ENCODE results near the gene MUC12. TPM values are rescaled to one million over a fixed set of nuclear protein-coding genes. Genes with fewer than 3 reads are reported as not detected.
"Not testable (repeated sequence)": the region's sequence is repeated elsewhere in the genome, so short reads cannot be mapped to it uniquely, and the experiment has no call there.

Gene MUC12
- total RNA-seq, 1 experiment from 2014 or later = 3.8 TPM

DNA sequence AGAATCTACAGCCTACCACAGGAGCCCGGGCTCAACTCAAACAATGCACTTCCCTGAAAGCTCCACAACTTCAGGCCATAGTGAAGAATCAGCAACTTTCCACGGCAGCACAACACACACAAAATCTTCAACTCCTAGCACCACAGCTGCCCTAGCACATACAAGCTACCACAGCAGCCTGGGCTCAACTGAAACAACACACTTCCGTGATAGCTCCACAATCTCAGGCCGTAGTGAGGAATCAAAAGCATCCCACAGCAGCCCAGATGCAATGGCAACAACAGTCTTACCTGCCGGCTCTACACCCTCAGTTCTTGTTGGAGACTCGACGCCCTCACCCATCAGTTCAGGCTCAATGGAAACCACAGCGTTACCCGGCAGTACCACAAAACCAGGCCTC is 22.3 kb downstream of the MUC12 start:
- DNase-seq = no peak
- no peak overlapping the region for H3K4me3 ChIP-seq
- H3K27ac ChIP-seq = no peak overlapping the region
- H2AFZ ChIP-seq = no peak overlapping the region
- H4K20me1 ChIP-seq (ENCODE audit: insufficient read depth) = no peaks in the 10 kb centered on the region
- no peak overlapping the region for H3K4me2 ChIP-seq
- no peaks in the 10 kb centered on the region for H3K4me1 ChIP-seq (replicated peaks; ENCODE audit: insufficient read depth)
- no peaks in the 10 kb centered on the region for H3F3A ChIP-seq (ENCODE audit: insufficient read depth, low read depth)
- no TSS peak for BruUV-seq (replicated peaks)
- CTCF ChIA-PET = no interaction called here
- no peaks in the 10 kb centered on the region for H3K79me2 ChIP-seq (ENCODE audit: low read depth)
- no peaks in the 10 kb centered on the region for H3K9me3 ChIP-seq (ENCODE audit: insufficient read depth, low read depth)
- POLR2A ChIA-PET (ENCODE audit: unreplicated experiment) = no interaction called here
- peaks cover 39% of the 10 kb centered on the region for H3K27me3 ChIP-seq (ENCODE audit: insufficient read depth, low read depth)
- no peaks in the 10 kb centered on the region for H3K36me3 ChIP-seq (ENCODE audit: low read depth)
- TF ChIP-seq, protein P1, sequence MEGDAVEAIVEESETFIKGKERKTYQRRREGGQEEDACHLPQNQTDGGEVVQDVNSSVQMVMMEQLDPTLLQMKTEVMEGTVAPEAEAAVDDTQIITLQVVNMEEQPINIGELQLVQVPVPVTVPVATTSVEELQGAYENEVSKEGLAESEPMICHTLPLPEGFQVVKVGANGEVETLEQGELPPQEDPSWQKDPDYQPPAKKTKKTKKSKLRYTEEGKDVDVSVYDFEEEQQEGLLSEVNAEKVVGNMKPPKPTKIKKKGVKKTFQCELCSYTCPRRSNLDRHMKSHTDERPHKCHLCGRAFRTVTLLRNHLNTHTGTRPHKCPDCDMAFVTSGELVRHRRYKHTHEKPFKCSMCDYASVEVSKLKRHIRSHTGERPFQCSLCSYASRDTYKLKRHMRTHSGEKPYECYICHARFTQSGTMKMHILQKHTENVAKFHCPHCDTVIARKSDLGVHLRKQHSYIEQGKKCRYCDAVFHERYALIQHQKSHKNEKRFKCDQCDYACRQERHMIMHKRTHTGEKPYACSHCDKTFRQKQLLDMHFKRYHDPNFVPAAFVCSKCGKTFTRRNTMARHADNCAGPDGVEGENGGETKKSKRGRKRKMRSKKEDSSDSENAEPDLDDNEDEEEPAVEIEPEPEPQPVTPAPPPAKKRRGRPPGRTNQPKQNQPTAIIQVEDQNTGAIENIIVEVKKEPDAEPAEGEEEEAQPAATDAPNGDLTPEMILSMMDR (conservative IDR thresholded peaks at IDR 0.05) = no peak
- no peak for TF ChIP-seq EZH2 (IDR thresholded peaks at IDR 0.05; ENCODE audit: low read depth)
- intact Hi-C loops (cut with micrococcal nuclease; ENCODE audit: unreplicated experiment) = no loop called here
- H3K9me2 ChIP-seq (ENCODE audit: insufficient read depth) = no peaks in the 10 kb centered on the region

DNA sequence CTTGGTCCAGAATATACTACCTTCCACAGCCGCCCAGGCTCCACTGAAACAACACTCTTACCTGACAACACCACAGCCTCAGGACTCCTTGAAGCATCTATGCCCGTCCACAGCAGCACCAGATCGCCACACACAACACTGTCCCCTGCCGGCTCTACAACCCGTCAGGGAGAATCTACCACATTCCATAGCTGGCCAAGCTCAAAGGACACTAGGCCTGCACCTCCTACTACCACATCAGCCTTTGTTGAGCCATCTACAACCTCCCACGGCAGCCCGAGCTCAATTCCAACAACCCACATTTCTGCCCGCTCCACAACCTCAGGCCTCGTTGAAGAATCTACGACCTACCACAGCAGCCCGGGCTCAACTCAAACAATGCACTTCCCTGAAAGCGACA is 22.9 kb downstream of the MUC12 start:
- H3K27ac ChIP-seq; H3K36me3 ChIP-seq (ENCODE audit: low read depth); H3K4me2 ChIP-seq; H2AFZ ChIP-seq; BruUV-seq (replicated peaks); DNase-seq; H3K79me2 ChIP-seq (ENCODE audit: low read depth); POLR2A ChIA-PET (ENCODE audit: unreplicated experiment); H3F3A ChIP-seq (ENCODE audit: insufficient read depth, low read depth); H3K4me3 ChIP-seq; intact Hi-C loops (cut with micrococcal nuclease; ENCODE audit: unreplicated experiment); H3K9me2 ChIP-seq (ENCODE audit: insufficient read depth); H3K4me1 ChIP-seq (replicated peaks; ENCODE audit: insufficient read depth); H3K9me3 ChIP-seq (ENCODE audit: insufficient read depth, low read depth); H4K20me1 ChIP-seq (ENCODE audit: insufficient read depth); CTCF ChIA-PET: not testable (repeated sequence)
- peaks cover 39% of the 10 kb centered on the region for H3K27me3 ChIP-seq (ENCODE audit: insufficient read depth, low read depth)

DNA sequence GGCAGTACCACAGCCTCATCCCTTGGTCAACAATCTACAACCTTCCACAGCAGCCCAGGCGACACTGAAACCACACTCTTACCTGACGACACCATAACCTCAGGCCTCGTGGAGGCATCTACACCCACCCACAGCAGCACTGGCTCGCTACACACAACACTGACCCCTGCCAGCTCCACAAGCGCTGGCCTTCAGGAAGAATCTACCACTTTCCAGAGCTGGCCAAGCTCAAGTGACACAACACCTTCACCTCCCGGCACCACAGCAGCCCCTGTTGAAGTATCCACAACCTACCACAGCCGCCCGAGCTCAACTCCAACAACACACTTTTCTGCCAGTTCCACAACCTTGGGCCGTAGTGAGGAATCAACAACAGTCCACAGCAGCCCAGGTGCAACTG is 25.3 kb downstream of the MUC12 start:
- CTCF ChIA-PET; POLR2A ChIA-PET (ENCODE audit: unreplicated experiment); H2AFZ ChIP-seq; BruUV-seq (replicated peaks); H3K36me3 ChIP-seq (ENCODE audit: low read depth); H3K4me1 ChIP-seq (replicated peaks; ENCODE audit: insufficient read depth); H3K9me2 ChIP-seq (ENCODE audit: insufficient read depth); H4K20me1 ChIP-seq (ENCODE audit: insufficient read depth); H3K9me3 ChIP-seq (ENCODE audit: insufficient read depth, low read depth); H3K4me3 ChIP-seq; DNase-seq; H3F3A ChIP-seq (ENCODE audit: insufficient read depth, low read depth); H3K27ac ChIP-seq; intact Hi-C loops (cut with micrococcal nuclease; ENCODE audit: unreplicated experiment); H3K4me2 ChIP-seq; H3K79me2 ChIP-seq (ENCODE audit: low read depth): not testable (repeated sequence)
- H3K27me3 ChIP-seq (ENCODE audit: insufficient read depth, low read depth) = peaks cover 31% of the 10 kb centered on the region

DNA sequence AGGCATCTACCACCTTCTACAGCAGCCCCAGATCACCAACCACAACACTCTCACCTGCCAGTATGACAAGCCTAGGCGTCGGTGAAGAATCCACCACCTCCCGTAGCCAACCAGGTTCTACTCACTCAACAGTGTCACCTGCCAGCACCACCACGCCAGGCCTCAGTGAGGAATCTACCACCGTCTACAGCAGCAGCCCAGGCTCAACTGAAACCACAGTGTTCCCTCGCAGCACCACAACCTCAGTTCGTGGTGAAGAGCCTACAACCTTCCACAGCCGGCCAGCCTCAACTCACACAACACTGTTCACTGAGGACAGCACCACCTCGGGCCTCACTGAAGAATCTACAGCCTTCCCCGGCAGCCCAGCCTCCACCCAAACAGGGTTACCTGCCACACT is 29.2 kb downstream of the MUC12 start:
- H3K79me2 ChIP-seq (ENCODE audit: low read depth); H3K9me3 ChIP-seq (ENCODE audit: insufficient read depth, low read depth); H4K20me1 ChIP-seq (ENCODE audit: insufficient read depth); H3K4me2 ChIP-seq; H2AFZ ChIP-seq; CTCF ChIA-PET; H3K4me3 ChIP-seq; H3F3A ChIP-seq (ENCODE audit: insufficient read depth, low read depth); POLR2A ChIA-PET (ENCODE audit: unreplicated experiment); DNase-seq; intact Hi-C loops (cut with micrococcal nuclease; ENCODE audit: unreplicated experiment); H3K4me1 ChIP-seq (replicated peaks; ENCODE audit: insufficient read depth); H3K27ac ChIP-seq; H3K36me3 ChIP-seq (ENCODE audit: low read depth); H3K9me2 ChIP-seq (ENCODE audit: insufficient read depth); BruUV-seq (replicated peaks): not testable (repeated sequence)
- H3K27me3 ChIP-seq (ENCODE audit: insufficient read depth, low read depth) = peaks cover 11% of the 10 kb centered on the region

DNA sequence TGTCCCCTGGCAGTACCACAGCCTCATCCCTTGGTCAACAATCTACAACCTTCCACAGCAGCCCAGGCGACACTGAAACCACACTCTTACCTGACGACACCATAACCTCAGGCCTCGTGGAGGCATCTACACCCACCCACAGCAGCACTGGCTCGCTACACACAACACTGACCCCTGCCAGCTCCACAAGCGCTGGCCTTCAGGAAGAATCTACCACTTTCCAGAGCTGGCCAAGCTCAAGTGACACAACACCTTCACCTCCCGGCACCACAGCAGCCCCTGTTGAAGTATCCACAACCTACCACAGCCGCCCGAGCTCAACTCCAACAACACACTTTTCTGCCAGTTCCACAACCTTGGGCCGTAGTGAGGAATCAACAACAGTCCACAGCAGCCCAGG is 30.0 kb downstream of the MUC12 start:
- H3K36me3 ChIP-seq (ENCODE audit: low read depth); H3F3A ChIP-seq (ENCODE audit: insufficient read depth, low read depth); CTCF ChIA-PET; H3K4me1 ChIP-seq (replicated peaks; ENCODE audit: insufficient read depth); intact Hi-C loops (cut with micrococcal nuclease; ENCODE audit: unreplicated experiment); H3K79me2 ChIP-seq (ENCODE audit: low read depth); H2AFZ ChIP-seq; H3K9me3 ChIP-seq (ENCODE audit: insufficient read depth, low read depth); H3K4me2 ChIP-seq; H4K20me1 ChIP-seq (ENCODE audit: insufficient read depth); DNase-seq; BruUV-seq (replicated peaks); H3K27ac ChIP-seq; H3K9me2 ChIP-seq (ENCODE audit: insufficient read depth); POLR2A ChIA-PET (ENCODE audit: unreplicated experiment); H3K4me3 ChIP-seq: not testable (repeated sequence)
- peaks cover 11% of the 10 kb centered on the region for H3K27me3 ChIP-seq (ENCODE audit: insufficient read depth, low read depth)

DNA sequence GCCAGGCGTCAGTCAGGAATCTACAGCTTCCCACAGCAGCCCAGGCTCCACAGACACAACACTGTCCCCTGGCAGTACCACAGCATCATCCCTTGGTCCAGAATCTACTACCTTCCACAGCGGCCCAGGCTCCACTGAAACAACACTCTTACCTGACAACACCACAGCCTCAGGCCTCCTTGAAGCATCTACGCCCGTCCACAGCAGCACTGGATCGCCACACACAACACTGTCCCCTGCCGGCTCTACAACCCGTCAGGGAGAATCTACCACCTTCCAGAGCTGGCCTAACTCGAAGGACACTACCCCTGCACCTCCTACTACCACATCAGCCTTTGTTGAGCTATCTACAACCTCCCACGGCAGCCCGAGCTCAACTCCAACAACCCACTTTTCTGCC is 30.7 kb downstream of the MUC12 start:
- H3K4me2 ChIP-seq; DNase-seq; H3K9me2 ChIP-seq (ENCODE audit: insufficient read depth); CTCF ChIA-PET; H3K79me2 ChIP-seq (ENCODE audit: low read depth); POLR2A ChIA-PET (ENCODE audit: unreplicated experiment); H2AFZ ChIP-seq; H3K36me3 ChIP-seq (ENCODE audit: low read depth); intact Hi-C loops (cut with micrococcal nuclease; ENCODE audit: unreplicated experiment); H3K27ac ChIP-seq; H3K9me3 ChIP-seq (ENCODE audit: insufficient read depth, low read depth); BruUV-seq (replicated peaks); H3F3A ChIP-seq (ENCODE audit: insufficient read depth, low read depth); H4K20me1 ChIP-seq (ENCODE audit: insufficient read depth); H3K4me3 ChIP-seq; H3K4me1 ChIP-seq (replicated peaks; ENCODE audit: insufficient read depth): not testable (repeated sequence)
- H3K27me3 ChIP-seq (ENCODE audit: insufficient read depth, low read depth) = peaks cover 17% of the 10 kb centered on the region

DNA sequence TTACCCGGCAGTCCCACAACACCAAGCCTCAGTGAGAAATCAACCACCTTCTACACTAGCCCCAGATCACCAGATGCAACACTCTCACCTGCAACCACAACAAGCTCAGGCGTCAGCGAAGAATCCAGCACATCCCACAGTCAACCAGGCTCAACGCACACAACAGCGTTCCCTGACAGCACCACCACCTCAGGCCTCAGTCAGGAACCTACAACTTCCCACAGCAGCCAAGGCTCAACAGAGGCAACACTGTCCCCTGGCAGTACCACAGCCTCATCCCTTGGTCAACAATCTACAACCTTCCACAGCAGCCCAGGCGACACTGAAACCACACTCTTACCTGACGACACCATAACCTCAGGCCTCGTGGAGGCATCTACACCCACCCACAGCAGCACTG is 33.0 kb downstream of the MUC12 start:
- POLR2A ChIA-PET (ENCODE audit: unreplicated experiment); CTCF ChIA-PET; DNase-seq; BruUV-seq (replicated peaks); H3K9me3 ChIP-seq (ENCODE audit: insufficient read depth, low read depth); H3F3A ChIP-seq (ENCODE audit: insufficient read depth, low read depth); H3K4me1 ChIP-seq (replicated peaks; ENCODE audit: insufficient read depth); H3K4me3 ChIP-seq; intact Hi-C loops (cut with micrococcal nuclease; ENCODE audit: unreplicated experiment); H3K4me2 ChIP-seq; H3K36me3 ChIP-seq (ENCODE audit: low read depth); H3K79me2 ChIP-seq (ENCODE audit: low read depth); H2AFZ ChIP-seq; H3K27ac ChIP-seq; H4K20me1 ChIP-seq (ENCODE audit: insufficient read depth); H3K9me2 ChIP-seq (ENCODE audit: insufficient read depth): not testable (repeated sequence)
- H3K27me3 ChIP-seq (ENCODE audit: insufficient read depth, low read depth) = peaks cover 40% of the 10 kb centered on the region
